Measurements from ENCODE around the gene SIGLEC11. TPM values are rescaled to one million over a fixed set of nuclear protein-coding genes. Genes with fewer than 3 reads are reported as not detected.
"Not testable (repeated sequence)": the region's sequence is repeated elsewhere in the genome, so short reads cannot be mapped to it uniquely, and the experiment has no call there.

The SIGLEC11 gene, protein sequence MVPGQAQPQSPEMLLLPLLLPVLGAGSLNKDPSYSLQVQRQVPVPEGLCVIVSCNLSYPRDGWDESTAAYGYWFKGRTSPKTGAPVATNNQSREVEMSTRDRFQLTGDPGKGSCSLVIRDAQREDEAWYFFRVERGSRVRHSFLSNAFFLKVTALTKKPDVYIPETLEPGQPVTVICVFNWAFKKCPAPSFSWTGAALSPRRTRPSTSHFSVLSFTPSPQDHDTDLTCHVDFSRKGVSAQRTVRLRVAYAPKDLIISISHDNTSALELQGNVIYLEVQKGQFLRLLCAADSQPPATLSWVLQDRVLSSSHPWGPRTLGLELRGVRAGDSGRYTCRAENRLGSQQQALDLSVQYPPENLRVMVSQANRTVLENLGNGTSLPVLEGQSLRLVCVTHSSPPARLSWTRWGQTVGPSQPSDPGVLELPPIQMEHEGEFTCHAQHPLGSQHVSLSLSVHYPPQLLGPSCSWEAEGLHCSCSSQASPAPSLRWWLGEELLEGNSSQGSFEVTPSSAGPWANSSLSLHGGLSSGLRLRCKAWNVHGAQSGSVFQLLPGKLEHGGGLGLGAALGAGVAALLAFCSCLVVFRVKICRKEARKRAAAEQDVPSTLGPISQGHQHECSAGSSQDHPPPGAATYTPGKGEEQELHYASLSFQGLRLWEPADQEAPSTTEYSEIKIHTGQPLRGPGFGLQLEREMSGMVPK
- total RNA-seq = under 0.01 TPM

GRCh38 chr19:49960980-49961379 is at the start of gene SIGLEC11:
TSS of gene SIGLEC11 (minus strand) at chr19:49961172. CDS start at chr19:49961081, 91 bp downstream.
- not testable (repeated sequence) for FAIRE-seq; DNase-seq (ENCODE audit: low spot score in 2 of 2)

GRCh38 chr19:50008532-50008931 is 47.6 kb upstream of the SIGLEC11 start:
- no peak for DNase-seq (ENCODE audit: low spot score in 2 of 2)

DNA sequence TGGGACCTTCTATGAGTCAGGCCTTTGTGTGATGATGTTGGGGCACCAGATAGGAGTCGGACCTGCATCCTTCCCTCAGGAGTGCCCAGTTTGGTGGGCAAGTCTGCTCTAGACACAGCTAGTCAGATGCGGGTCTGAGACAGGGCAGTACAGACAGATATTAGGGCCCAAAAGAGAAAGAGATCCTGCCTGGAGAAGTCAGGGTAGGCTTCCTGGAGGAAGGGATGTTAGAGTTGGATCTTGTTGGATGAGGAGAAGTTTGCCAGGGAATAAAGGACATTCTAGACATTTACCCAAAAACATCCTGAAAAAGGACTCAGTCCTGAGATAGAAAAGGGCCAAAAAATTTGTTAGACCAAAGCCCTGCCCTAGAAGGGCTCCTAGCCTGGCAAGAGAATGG is 47.0 kb upstream of the SIGLEC11 start:
- DNase-seq (ENCODE audit: low spot score in 2 of 2) = no peak
- FAIRE-seq = no peak

More at GRCh38 chr19:50008532-50008931, 47.6 kb upstream of the SIGLEC11 start:
- no peak for FAIRE-seq

DNA sequence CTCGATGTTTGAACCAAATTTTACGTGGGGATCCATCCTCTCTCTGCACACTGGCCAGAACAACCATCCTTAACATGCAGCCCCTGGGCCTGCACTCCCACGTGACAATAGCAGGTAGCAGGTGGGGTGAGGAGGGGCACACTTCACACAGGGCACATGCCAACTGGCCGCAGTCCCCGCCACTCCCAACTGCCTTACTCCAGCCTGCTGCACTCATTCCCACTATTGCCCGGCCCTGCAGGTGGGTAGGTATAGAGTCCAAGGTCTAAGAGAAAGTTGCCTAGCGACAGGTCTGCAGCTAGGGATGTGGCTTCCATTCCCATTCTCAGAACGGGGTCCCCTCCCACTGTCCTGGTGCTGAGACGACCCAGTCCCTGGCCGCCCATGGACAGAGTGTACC is 46.2 kb upstream of the SIGLEC11 start:
- DNase-seq (ENCODE audit: low spot score in 2 of 2) (no peak), FAIRE-seq (no peak)

GRCh38 chr19:50005428-50005827 is 44.5 kb upstream of the SIGLEC11 start:
- FAIRE-seq (no peak), DNase-seq (ENCODE audit: low spot score in 2 of 2) (no peak)

DNA sequence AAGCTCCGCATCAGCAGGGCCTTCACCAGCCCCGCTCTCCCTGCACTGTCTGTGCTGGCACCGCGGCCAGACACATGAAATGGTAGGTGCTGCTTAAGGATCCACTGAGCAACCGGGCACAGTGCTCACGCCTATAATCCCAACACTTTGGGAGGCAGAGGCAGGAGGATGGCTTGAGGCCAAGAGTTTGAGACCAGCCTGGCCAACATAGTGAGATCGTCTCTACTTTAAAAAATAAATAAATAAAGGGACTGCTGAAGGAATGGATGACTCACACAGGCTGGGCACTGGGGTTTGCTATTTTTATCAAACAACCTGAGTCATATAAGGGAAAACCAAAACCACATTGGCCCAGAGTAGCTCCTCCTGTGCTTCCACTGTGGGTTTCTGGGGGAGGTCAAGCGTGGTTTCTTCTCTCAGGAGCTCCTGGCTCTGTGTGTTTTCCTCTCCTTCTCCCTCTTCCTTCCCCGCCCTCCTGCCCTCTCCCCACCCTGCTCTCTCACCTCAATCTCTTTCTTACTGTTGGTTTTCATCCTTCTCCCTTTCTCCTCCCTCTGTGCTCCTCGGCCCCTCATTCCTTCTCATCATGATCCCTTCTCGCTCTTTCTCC is 42.9 kb upstream of the SIGLEC11 start:
- FAIRE-seq (no peak), DNase-seq (ENCODE audit: low spot score in 2 of 2) (peak in 1 of 2 donors; percentile 64)

GRCh38 chr19:50003254-50003788 is 42.3 kb upstream of the SIGLEC11 start:
- FAIRE-seq (no peak), DNase-seq (ENCODE audit: low spot score in 2 of 2) (no peak)

DNA sequence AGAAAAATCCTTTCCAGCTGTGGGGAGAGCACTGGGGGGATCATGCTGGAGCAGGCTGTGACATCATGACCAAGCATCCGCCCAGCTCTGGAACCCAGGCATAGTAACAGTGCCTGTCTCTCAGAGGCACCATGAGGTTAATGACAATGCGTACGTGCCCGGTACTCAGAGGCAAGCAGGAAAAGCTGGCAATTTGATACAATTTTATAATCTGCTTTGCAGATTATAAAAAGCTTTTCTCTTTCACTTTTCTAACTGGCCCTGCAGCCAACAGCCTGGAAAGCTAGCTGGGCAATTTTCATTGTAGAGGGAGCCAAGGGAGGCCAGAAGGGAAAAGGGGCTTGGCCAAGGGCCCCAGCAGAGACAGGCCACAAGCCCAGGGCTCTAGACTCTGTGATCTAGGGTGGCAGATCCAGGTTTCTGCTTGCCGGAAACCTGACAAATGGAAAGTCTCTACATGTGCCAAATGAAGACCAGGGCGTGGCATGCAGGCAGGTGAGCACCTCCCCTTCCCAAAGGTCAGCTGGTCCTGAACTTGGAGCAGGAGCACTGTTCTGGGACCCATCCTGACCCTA is 41.5 kb upstream of the SIGLEC11 start:
- no peak for FAIRE-seq
- no peak for DNase-seq (ENCODE audit: low spot score in 2 of 2)

- DNase-seq (ENCODE audit: low spot score in 2 of 2) (no peak), FAIRE-seq (no peak)
Measured at GRCh38 chr19:50001775-50002174, 40.8 kb upstream of the SIGLEC11 start.

DNA sequence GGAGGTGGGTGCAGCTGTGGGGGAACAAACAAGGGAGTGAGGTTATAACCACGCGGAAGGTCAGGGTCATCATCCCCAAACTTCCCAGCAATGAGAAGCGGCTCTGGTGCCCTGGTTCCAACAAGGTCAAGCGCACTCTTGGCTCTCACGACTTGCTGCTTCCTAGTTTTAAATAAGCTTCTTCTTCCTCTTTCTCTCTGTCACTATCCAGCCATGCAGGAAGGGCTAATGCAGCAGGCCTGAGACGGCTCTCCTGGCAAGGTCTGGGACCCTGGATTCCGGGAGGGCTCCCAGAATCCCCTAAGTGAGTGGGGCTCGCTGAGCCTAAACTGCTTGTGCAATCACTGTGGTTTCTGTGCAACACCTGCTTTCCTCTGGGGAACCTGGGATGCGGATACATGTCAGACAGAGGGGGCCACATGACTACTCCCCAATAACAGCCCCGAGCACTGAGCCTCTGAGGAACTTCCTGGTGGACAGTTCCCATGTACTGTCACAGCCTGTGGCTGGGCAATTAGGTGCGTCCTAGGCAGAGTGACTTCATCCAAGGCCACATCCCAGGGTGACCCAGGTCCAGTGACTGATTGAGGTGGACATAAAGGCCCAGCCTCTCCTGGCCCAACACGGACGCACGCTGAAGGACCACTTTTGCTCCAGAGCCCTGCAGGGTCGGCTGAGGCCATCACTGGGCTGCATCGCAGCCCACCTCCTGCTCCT is 40.0 kb upstream of the SIGLEC11 start:
- FAIRE-seq = no peak

GRCh38 chr19:50000038-50000840 is 39.3 kb upstream of the SIGLEC11 start:
- FAIRE-seq (no peak), DNase-seq (ENCODE audit: low spot score in 2 of 2) (no peak)

More for the DNA sequence above, 40.0 kb upstream of the SIGLEC11 start:
- DNase-seq (ENCODE audit: low spot score in 2 of 2) = no peak

- no peak for FAIRE-seq
- no peak for DNase-seq (ENCODE audit: low spot score in 2 of 2)
Measured at GRCh38 chr19:49999371-50000010, 38.5 kb upstream of the SIGLEC11 start.

- DNase-seq (ENCODE audit: low spot score in 2 of 2) (no peak), FAIRE-seq (no peak)
Measured at GRCh38 chr19:49997709-49998108, 36.7 kb upstream of the SIGLEC11 start.

- DNase-seq (ENCODE audit: low spot score in 2 of 2) = peak in 1 of 2 donors; percentile 37
- FAIRE-seq = no peak
Measured at GRCh38 chr19:49988433-49988832, 27.5 kb upstream of the SIGLEC11 start.

GRCh38 chr19:49988007-49988406 is 27.0 kb upstream of the SIGLEC11 start:
- no peak for FAIRE-seq
- DNase-seq (ENCODE audit: low spot score in 2 of 2) = no peak

- DNase-seq (ENCODE audit: low spot score in 2 of 2) = peak; percentile 50 to 63
- FAIRE-seq = no peak
Measured at GRCh38 chr19:49987159-49987698, 26.3 kb upstream of the SIGLEC11 start.

- FAIRE-seq = no peak
Measured at GRCh38 chr19:49986354-49986753, 25.4 kb upstream of the SIGLEC11 start.

GRCh38 chr19:49985871-49986270 is 24.9 kb upstream of the SIGLEC11 start:
- FAIRE-seq = no peak

More at GRCh38 chr19:49986354-49986753, 25.4 kb upstream of the SIGLEC11 start:
- DNase-seq (ENCODE audit: low spot score in 2 of 2) = no peak

More at GRCh38 chr19:49985871-49986270, 24.9 kb upstream of the SIGLEC11 start:
- no peak for DNase-seq (ENCODE audit: low spot score in 2 of 2)

All from frontal cortex (tissue), 4 donors.